A204.1 (cell line): Measurements from ENCODE around the gene GAB2.

Source experiments
- FAIRE-seq: peaks from 2 replicates; lab custom pipeline; 2012; peaks lifted over from hg19 to GRCh38; lab: Jason Lieb, UNC

GAB2 gene

GRCh38 chr11:78400116-78400515, 17.5 kb downstream of the GAB2 start:
- no peak for FAIRE-seq

GRCh38 chr11:78399136-78399535, 18.5 kb downstream of the GAB2 start:
- FAIRE-seq = no peak

- no peak for FAIRE-seq
These were observed 18.9 kb downstream of the GAB2 start for GRCh38 chr11:78398715-78399114.

GRCh38 chr11:78397398-78397797, 20.2 kb downstream of the GAB2 start:
- FAIRE-seq = no peak

GRCh38 chr11:78395597-78395996, 22.0 kb downstream of the GAB2 start:
- no peak for FAIRE-seq

GRCh38 chr11:78392854-78393253, 24.8 kb downstream of the GAB2 start:
- FAIRE-seq = no peak

GRCh38 chr11:78391424-78391823, 26.2 kb downstream of the GAB2 start:
- no peak for FAIRE-seq

- no peak for FAIRE-seq
These were observed 26.8 kb downstream of the GAB2 start for GRCh38 chr11:78390809-78391208.

GRCh38 chr11:78386215-78386941, 31.2 kb downstream of the GAB2 start:
- no peak for FAIRE-seq

- FAIRE-seq = no peak
These were observed 32.4 kb downstream of the GAB2 start for GRCh38 chr11:78385205-78385604.

GRCh38 chr11:78384231-78384630, 33.4 kb downstream of the GAB2 start:
- no peak for FAIRE-seq

GRCh38 chr11:78381865-78382264, 35.8 kb downstream of the GAB2 start:
- FAIRE-seq = no peak

- FAIRE-seq = no peak
These were observed 37.0 kb downstream of the GAB2 start for GRCh38 chr11:78380615-78381051.

GRCh38 chr11:78379039-78379670, 38.5 kb downstream of the GAB2 start:
- no peak for FAIRE-seq

- no peak for FAIRE-seq
These were observed 39.8 kb downstream of the GAB2 start for GRCh38 chr11:78377625-78378418.

- no peak for FAIRE-seq
These were observed 40.8 kb downstream of the GAB2 start for GRCh38 chr11:78376858-78377257.

- FAIRE-seq = no peak
These were observed 42.7 kb downstream of the GAB2 start for GRCh38 chr11:78374917-78375316.

- no peak for FAIRE-seq
These were observed 43.9 kb downstream of the GAB2 start for GRCh38 chr11:78373689-78374088.

- FAIRE-seq = no peak
These were observed 45.4 kb downstream of the GAB2 start for GRCh38 chr11:78372114-78372768.

GRCh38 chr11:78371221-78371891, 46.3 kb downstream of the GAB2 start:
- no peak for FAIRE-seq

- no peak for FAIRE-seq
These were observed 47.0 kb downstream of the GAB2 start for GRCh38 chr11:78370406-78371172.
